DOHH2 (cell line): ENCODE data around the gene KCNJ12.

ENCODE experiments used
- H3F3A ChIP-seq: fragments of 200-600 bp; sonication (generic), shearing (Covaris generic); 2 replicates; pipeline ENCODE4 v1.6.0; 2016; ENCODE audit warnings: antibody characterized with exemption, mild to moderate bottlenecking; ENCODE audit not compliant: control insufficient read depth, insufficient read depth
- H3K27ac ChIP-seq: fragments of 200-600 bp; sonication (generic); 2 replicates; pipeline ENCODE4 v1.5.1; 2014; ENCODE audit warnings: low read depth, mild to moderate bottlenecking, low read length, moderate library complexity
- H3K27me3 ChIP-seq: fragments of 200-600 bp; sonication (generic); 2 replicates; pipeline ENCODE4 v1.6.1; 2014; ENCODE audit warnings: mild to moderate bottlenecking, low read length, mixed read lengths; ENCODE audit not compliant: control insufficient read depth
- H3K36me3 ChIP-seq: fragments of 200-600 bp; sonication (generic); 2 replicates; pipeline ENCODE4 v1.6.1; 2014; ENCODE audit warnings: mild to moderate bottlenecking, low read length, moderate library complexity, mixed read lengths; ENCODE audit not compliant: control insufficient read depth
- H3K4me1 ChIP-seq: fragments of 200-600 bp; sonication (generic); 2 replicates; pipeline ENCODE4 v1.6.1; 2014; ENCODE audit warnings: mild to moderate bottlenecking, low read length, mixed read lengths; ENCODE audit not compliant: control insufficient read depth
- H3K4me2 ChIP-seq: fragments of 200-600 bp; sonication (generic); 2 replicates; pipeline ENCODE4 v1.6.0; 2014; ENCODE audit warnings: mild to moderate bottlenecking, low read length, moderate library complexity
- H3K4me3 ChIP-seq: fragments of 200-600 bp; sonication (generic); 2 replicates; pipeline ENCODE4 v1.5.1; 2014; ENCODE audit warnings: mild to moderate bottlenecking, low read length, mixed read lengths
- H3K79me2 ChIP-seq: fragments of 200-600 bp; sonication (generic); 2 replicates; pipeline ENCODE4 v1.6.1; 2014; ENCODE audit warnings: mild to moderate bottlenecking, low read length, mixed read lengths; ENCODE audit not compliant: control insufficient read depth
- H3K9me2 ChIP-seq: fragments of 200-600 bp; sonication (generic); replicated peaks from 2 replicates; pipeline ENCODE4 v1.6.1; 2014; ENCODE audit warnings: mild to moderate bottlenecking, low read length, mixed read lengths; ENCODE audit not compliant: control insufficient read depth
- H3K9me3 ChIP-seq: fragments of 200-600 bp; sonication (generic); 2 replicates; pipeline ENCODE4 v1.6.1; 2014; ENCODE audit warnings: antibody characterized with exemption, low read length, mixed read lengths; ENCODE audit not compliant: control insufficient read depth, insufficient read depth
- H4K20me1 ChIP-seq: fragments of 200-600 bp; sonication (generic); 2 replicates; pipeline ENCODE4 v1.6.0; 2014; ENCODE audit warnings: low read depth, mild to moderate bottlenecking, antibody characterized with exemption, low read length, moderate library complexity; ENCODE audit not compliant: control insufficient read depth, insufficient read depth
- EZH2phosphoT487 ChIP-seq: fragments of 200-600 bp; sonication (generic); IDR thresholded peaks from 2 replicates; pipeline ENCODE4 v1.6.1; 2017; ENCODE audit warnings: borderline replicate concordance, mild to moderate bottlenecking, antibody characterized with exemption, low read length, moderate library complexity, mixed read lengths
- TF ChIP-seq, protein P1 (sequence below): fragments of 200-600 bp; sonication (generic); IDR thresholded peaks from one replicate; pipeline ENCODE4 v1.5.1; 2014; ENCODE audit warnings: antibody characterized with exemption, mild to moderate bottlenecking, low read depth, low read length; ENCODE audit not compliant: poor library complexity, severe bottlenecking

KCNJ12 gene

DNA sequence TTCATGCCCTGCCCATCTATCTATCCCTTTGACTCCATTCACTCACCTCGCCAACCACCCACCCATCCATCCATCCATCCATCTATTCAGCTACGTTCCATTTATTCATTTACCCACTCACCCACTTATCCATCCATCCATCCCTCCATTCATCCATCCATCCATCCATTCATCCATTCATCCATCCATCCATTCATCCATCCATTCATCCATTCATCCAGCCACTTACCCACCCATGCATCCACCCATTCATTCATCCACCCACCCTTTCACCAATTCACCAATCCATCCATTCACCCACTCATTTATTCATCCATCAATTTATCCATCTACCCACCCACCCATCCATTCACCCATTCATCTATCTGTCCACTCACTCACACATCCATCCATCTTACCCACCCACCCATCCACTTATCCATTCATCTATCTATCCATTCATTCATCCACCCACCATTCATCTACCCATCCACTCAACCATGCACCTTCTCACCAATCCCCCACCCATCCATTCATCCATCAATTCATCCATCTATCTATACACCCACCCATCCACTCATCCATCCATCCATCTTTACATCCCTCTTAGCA lies 19.5 kb upstream of the KCNJ12 start:
- H3F3A ChIP-seq: no peaks in the 10 kb centered on the region

DNA sequence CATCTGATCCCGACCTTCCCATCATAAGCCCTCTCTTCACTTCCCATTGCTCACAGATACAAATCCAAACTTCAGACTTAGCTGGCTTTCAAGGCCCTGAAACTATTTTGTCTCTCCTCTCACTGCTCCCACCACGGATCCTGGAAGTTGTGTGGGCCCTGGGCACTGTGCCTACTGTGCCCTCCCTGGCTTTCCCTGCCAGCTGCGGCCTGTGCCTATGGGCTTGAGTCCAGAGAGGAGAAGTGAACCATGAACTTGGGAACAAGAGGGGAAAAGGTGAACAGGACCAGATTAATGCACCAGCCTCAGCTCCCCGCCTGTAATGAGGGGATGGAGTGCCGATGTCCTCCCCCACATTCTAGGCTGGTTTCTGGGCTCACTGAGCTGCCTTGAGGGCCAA lies 18.9 kb upstream of the KCNJ12 start:
- H3F3A ChIP-seq: no peaks in the 10 kb centered on the region
- TF ChIP-seq, protein P1, sequence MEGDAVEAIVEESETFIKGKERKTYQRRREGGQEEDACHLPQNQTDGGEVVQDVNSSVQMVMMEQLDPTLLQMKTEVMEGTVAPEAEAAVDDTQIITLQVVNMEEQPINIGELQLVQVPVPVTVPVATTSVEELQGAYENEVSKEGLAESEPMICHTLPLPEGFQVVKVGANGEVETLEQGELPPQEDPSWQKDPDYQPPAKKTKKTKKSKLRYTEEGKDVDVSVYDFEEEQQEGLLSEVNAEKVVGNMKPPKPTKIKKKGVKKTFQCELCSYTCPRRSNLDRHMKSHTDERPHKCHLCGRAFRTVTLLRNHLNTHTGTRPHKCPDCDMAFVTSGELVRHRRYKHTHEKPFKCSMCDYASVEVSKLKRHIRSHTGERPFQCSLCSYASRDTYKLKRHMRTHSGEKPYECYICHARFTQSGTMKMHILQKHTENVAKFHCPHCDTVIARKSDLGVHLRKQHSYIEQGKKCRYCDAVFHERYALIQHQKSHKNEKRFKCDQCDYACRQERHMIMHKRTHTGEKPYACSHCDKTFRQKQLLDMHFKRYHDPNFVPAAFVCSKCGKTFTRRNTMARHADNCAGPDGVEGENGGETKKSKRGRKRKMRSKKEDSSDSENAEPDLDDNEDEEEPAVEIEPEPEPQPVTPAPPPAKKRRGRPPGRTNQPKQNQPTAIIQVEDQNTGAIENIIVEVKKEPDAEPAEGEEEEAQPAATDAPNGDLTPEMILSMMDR: no peak
- no peak for TF ChIP-seq EZH2phosphoT487
- no peaks in the 10 kb centered on the region for H4K20me1 ChIP-seq
- no peak overlapping the region for H3K4me3 ChIP-seq
- no peak overlapping the region for H3K27ac ChIP-seq
- no peaks in the 10 kb centered on the region for H3K79me2 ChIP-seq
- H3K9me3 ChIP-seq: no peaks in the 10 kb centered on the region
- H3K4me2 ChIP-seq: no peak overlapping the region
- no peaks in the 10 kb centered on the region for H3K9me2 ChIP-seq
- peaks cover 4% of the 10 kb centered on the region; the same call in 1 of the 2 replicates for H3K4me1 ChIP-seq
- no peaks in the 10 kb centered on the region for H3K36me3 ChIP-seq
- H3K27me3 ChIP-seq: peaks cover 9% of the 10 kb centered on the region; the same call in 1 of the 2 replicates

More for the DNA sequence above, 19.5 kb upstream of the KCNJ12 start:
- Histone ChIP-seq H3K4me3 (no peak overlapping the region), H3K27me3 (peaks cover 9% of the 10 kb centered on the region; the same call in 1 of the 2 replicates), H3K9me3 (no peaks in the 10 kb centered on the region), H3K36me3 (no peaks in the 10 kb centered on the region), H3K4me1 (peaks cover 4% of the 10 kb centered on the region; the same call in 1 of the 2 replicates), H3K9me2 (no peaks in the 10 kb centered on the region), H4K20me1 (no peaks in the 10 kb centered on the region), H3K79me2 (no peaks in the 10 kb centered on the region), H3K27ac (no peak overlapping the region), H3K4me2 (no peak overlapping the region)
- no peak for TF ChIP-seq EZH2phosphoT487
- TF ChIP-seq, protein P1: no peak

DNA sequence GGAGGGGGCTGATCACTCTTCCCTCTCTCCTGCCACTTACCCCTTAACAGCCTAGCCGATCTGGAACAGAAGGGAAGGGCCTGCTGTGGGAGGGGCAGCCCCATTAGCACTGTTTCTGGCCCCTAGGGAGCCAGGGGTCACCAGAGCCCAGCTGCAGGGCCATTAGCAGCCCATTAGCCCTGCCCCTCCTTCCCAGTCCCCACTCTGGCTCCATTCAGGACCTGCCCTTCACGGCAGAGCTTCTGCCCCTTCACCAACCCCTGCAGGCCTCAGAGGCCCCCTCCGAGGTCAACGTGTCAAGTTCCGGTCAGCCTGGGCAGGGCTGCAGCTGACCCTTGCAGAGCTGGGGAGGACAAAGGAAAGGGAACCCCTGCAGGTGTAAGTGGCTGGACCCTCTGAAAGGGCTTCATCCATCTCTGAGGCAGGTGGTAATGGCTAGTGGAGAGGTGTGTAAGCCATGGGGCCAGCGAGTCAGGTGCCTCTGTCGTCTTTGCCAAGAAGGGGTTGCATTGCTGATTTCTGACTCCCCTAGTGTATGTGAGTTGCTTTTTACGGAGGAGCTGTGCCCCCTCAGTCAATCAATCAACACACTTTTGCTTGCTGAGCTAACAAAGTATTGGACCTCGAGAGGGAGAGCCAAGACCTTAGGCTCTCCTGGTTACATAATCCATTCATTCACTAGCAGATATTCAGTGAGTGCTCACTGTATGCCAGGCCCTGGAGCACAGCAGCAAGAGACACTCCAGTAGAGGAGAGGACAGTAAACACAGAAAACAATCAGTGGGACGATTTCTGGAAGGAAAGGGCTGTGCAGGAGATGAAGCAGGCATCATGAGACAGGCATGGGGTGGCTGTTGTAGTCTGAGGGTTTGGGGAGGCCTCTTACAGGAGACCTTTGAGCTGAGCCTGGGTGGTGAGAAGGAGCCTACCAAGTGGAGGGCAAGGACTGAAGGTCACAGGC lies 18.2 kb upstream of the KCNJ12 start:
- no peak overlapping the region for H3K4me2 ChIP-seq
- H3K36me3 ChIP-seq: no peaks in the 10 kb centered on the region
- no peak overlapping the region for H3K4me3 ChIP-seq
- H3K4me1 ChIP-seq: peaks cover 4% of the 10 kb centered on the region; the same call in 1 of the 2 replicates
- no peaks in the 10 kb centered on the region for H3K9me3 ChIP-seq
- TF ChIP-seq EZH2phosphoT487: no peak
- TF ChIP-seq, protein P1: no peak
- H3K27ac ChIP-seq: no peak overlapping the region
- H3K9me2 ChIP-seq: no peaks in the 10 kb centered on the region
- no peaks in the 10 kb centered on the region for H3K79me2 ChIP-seq
- H3K27me3 ChIP-seq: peaks cover 9% of the 10 kb centered on the region; the same call in 1 of the 2 replicates
- no peaks in the 10 kb centered on the region for H4K20me1 ChIP-seq
- no peaks in the 10 kb centered on the region for H3F3A ChIP-seq
